ENCODE results near the gene FER.

DNA sequence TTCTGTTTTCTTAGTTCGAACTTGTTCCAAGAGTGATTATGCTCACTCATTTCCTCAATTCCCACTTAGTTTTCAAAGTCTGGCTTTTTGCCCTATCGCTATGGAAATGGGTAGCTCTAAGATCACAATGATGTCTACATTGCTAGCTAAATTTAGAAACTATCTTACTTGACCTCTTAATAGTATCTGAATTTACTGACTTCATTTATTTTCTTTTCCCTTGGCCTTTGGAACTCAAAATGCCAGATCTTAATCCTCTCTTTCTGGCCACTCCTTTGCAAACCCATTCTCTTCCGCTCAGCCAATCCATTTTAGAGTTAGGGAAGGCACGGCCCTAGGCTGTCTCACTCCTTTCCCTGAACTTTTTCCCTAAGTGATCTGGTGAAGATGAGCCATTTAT, 137.0 kb downstream of the FER start:
- TF ChIP-seq CTCF (IDR thresholded peaks at IDR 0.05; ENCODE audit: borderline replicate concordance, extremely low read depth, low read length, poor library complexity, severe bottlenecking): no peak
- no peak for TF ChIP-seq EZH2 (IDR thresholded peaks at IDR 0.05; ENCODE audit: borderline replicate concordance, low read depth, low read length, severe bottlenecking)

Measured in DND-41 (cell line).